CD4-positive, alpha-beta T cell (primary cell): ENCODE measurements around the gene P2RX4. TPM values are rescaled to one million over a fixed set of nuclear protein-coding genes. Genes with fewer than 3 reads are reported as not detected.

ENCODE experiments used
- ATAC-seq: fragments of 200-7000 bp; cut with Tn5 transposase; one replicate; pipeline ENCODE4 v1.10.0; 2022; ENCODE audit warnings: mild to moderate bottlenecking; ENCODE audit not compliant: poor library complexity
- CTCF ChIA-PET: fragments of 350-600 bp; sonication (Branson Sonifier 250); formaldehyde crosslinking; loops from one replicate; lab custom pipeline; 2021; ENCODE audit warnings: antibody characterized with exemption, inconsistent platforms; lab: Charles Lee
- POLR2A ChIA-PET: fragments of 350-600 bp; sonication (Branson Sonifier 250); formaldehyde crosslinking; loops from one replicate; lab custom pipeline; 2021; ENCODE audit warnings: antibody characterized with exemption, inconsistent platforms; lab: Charles Lee
- DNase-seq, 14 experiments: peaks; one replicate each; pipeline ENCODE4 v3.0.0-alpha.2; 2013 to 2020; ENCODE audit warnings: mixed read lengths in 2 of 14
- H3K27ac ChIP-seq, 2 donors: one replicate each; pipeline versions ENCODE4 v1.5.1 to v1.7.0; 2013; ENCODE audit warnings: low read length in 2 of 2, low read depth in 1 of 2, mild to moderate bottlenecking in 1 of 2
- H3K27me3 ChIP-seq, 2 experiments: 1 replicate in 1 of 2; 2 replicates in 1 of 2; pipeline versions ENCODE4 v1.6.1 to v1.7.0; 2013; ENCODE audit warnings: low read length in 2 of 2, control low read depth in 1 of 2, mild to moderate bottlenecking in 1 of 2, moderate library complexity in 1 of 2; ENCODE audit not compliant: insufficient read depth in 2 of 2, control insufficient read depth in 1 of 2
- H3K36me3 ChIP-seq: one replicate; pipeline ENCODE4 v1.6.1; 2013; ENCODE audit warnings: low read length, control low read depth; ENCODE audit not compliant: insufficient read depth
- H3K4me1 ChIP-seq: one replicate; pipeline ENCODE4 v1.6.1; 2013; ENCODE audit warnings: low read length, control low read depth; ENCODE audit not compliant: insufficient read depth
- H3K4me3 ChIP-seq: one replicate; pipeline ENCODE4 v1.5.1; 2013; ENCODE audit warnings: mild to moderate bottlenecking, low read length, moderate library complexity
- H3K9me3 ChIP-seq, 2 experiments: 1 replicate in 1 of 2; 2 replicates in 1 of 2; pipeline versions ENCODE4 v1.6.1 to v1.7.0; 2013; ENCODE audit warnings: low read length in 2 of 2, mild to moderate bottlenecking in 2 of 2, control low read depth in 1 of 2, moderate library complexity in 1 of 2; ENCODE audit not compliant: control insufficient read depth in 1 of 2, insufficient read depth in 1 of 2
- H3K27ac Mint-ChIP-seq: one replicate; pipeline ENCODE4 v1.8.0; 2020; ENCODE audit warnings: mixed read lengths
- H3K27me3 Mint-ChIP-seq: one replicate; pipeline ENCODE4 v1.8.0; 2021; ENCODE audit warnings: mixed read lengths
- H3K36me3 Mint-ChIP-seq: one replicate; pipeline ENCODE4 v1.8.0; 2021; ENCODE audit warnings: low read depth, mixed read lengths
- H3K4me1 Mint-ChIP-seq: one replicate; pipeline ENCODE4 v1.8.0; 2021; ENCODE audit warnings: low read depth, mixed read lengths
- H3K4me3 Mint-ChIP-seq: one replicate; pipeline ENCODE4 v1.8.0; 2020; ENCODE audit warnings: mild to moderate bottlenecking, mixed read lengths
- H3K9me3 Mint-ChIP-seq: one replicate; pipeline ENCODE4 v1.8.0; 2020; ENCODE audit warnings: mixed read lengths
- CTCF ChIP-seq: fragments of 200-600 bp; IDR thresholded peaks from one replicate; pipeline ENCODE4 v1.8.0; 2022; ENCODE audit warnings: antibody characterized with exemption, mild to moderate bottlenecking
- intact Hi-C, 2 experiments: fragments of 100-400 bp; cut with DNase I in 1 of 2; cut with micrococcal nuclease in 1 of 2; formaldehyde crosslinking; loops; one replicate each; pipeline versions ENCODE4 v1.15.1 to v1.9.0; 2023 to 2025; cut with DNase I, micrococcal nuclease
- total RNA-seq, 174 experiments: library from RNA in 2 of 174; stranded (reverse) in 2 of 174; gene quantifications; one replicate each; pipeline ENCODE4 v1.2.3 and lab custom pipeline; 2021 to 2026

The P2RX4 gene
- total RNA-seq, 2 experiments from 2014 or later: 36.2 to 37.4 TPM

- Histone ChIP-seq H3K9me3 (no peaks in the 10 kb centered on the region), H3K4me1 (peaks cover 19% of the 10 kb centered on the region), H3K4me3 (no peak overlapping the region), H3K36me3 (peaks cover 57% of the 10 kb centered on the region), H3K27me3 (no peaks in the 10 kb centered on the region), H3K27ac (no peak overlapping the region)
- no peaks in the 10 kb centered on the region for H3K27me3 Mint-ChIP-seq
- TF ChIP-seq CTCF: no peak
- H3K27ac Mint-ChIP-seq: no peak overlapping the region
- intact Hi-C loops: loop anchor here in 1 of 2 experiments (5.0 kb wide), 2 partner anchors 106 to 176 kb away; no protein-coding TSS in a partner anchor
- ATAC-seq: no peak
- H3K4me3 Mint-ChIP-seq: no peak overlapping the region
- H3K9me3 Mint-ChIP-seq: no peaks in the 10 kb centered on the region
- H3K36me3 Mint-ChIP-seq: peaks cover 57% of the 10 kb centered on the region
- POLR2A ChIA-PET: no interaction called here
- H3K4me1 Mint-ChIP-seq: peaks cover 19% of the 10 kb centered on the region
- CTCF ChIA-PET: no interaction called here
- DNase-seq: no peak
Observed at GRCh38 chr12:121233628-121234020, 23.7 kb downstream of the P2RX4 start.

GRCh38 chr12:121236776-121237175 lies 26.8 kb downstream of the P2RX4 start:
- H3K27ac Mint-ChIP-seq: peak overlapping the region; percentile 27
- peaks cover 40% of the 10 kb centered on the region for H3K4me1 Mint-ChIP-seq
- H3K4me1 ChIP-seq: peaks cover 37% of the 10 kb centered on the region
- H3K36me3 ChIP-seq: peaks cover 41% of the 10 kb centered on the region
- no peak for ATAC-seq
- H3K27me3 Mint-ChIP-seq: no peaks in the 10 kb centered on the region
- CTCF ChIA-PET: no interaction called here
- H3K27ac ChIP-seq: no peak overlapping the region
- no peak overlapping the region for H3K4me3 Mint-ChIP-seq
- no peak for DNase-seq
- POLR2A ChIA-PET: no interaction called here
- intact Hi-C loops: no loop called here
- no peak for TF ChIP-seq CTCF
- no peaks in the 10 kb centered on the region for H3K27me3 ChIP-seq
- H3K36me3 Mint-ChIP-seq: peaks cover 46% of the 10 kb centered on the region
- H3K4me3 ChIP-seq: no peak overlapping the region
- H3K9me3 Mint-ChIP-seq: no peaks in the 10 kb centered on the region
- H3K9me3 ChIP-seq: no peaks in the 10 kb centered on the region

GRCh38 chr12:121237415-121237814 lies 27.5 kb downstream of the P2RX4 start:
- POLR2A ChIA-PET: interaction anchor here (0.5 to 1.0 kb wide), 2 partner anchors 13 to 1260 kb away, joined by 3 read pairs; no protein-coding TSS in a partner anchor
- no peak for TF ChIP-seq CTCF

More at GRCh38 chr12:121237415-121237814, 27.5 kb downstream of the P2RX4 start:
- H3K4me1 Mint-ChIP-seq: peaks cover 44% of the 10 kb centered on the region
- Histone ChIP-seq H3K9me3 (no peaks in the 10 kb centered on the region), H3K4me1 (peaks cover 44% of the 10 kb centered on the region), H3K4me3 (no peak overlapping the region), H3K27ac (no peak overlapping the region), H3K36me3 (peaks cover 35% of the 10 kb centered on the region), H3K27me3 (no peaks in the 10 kb centered on the region)
- peak overlapping the region; percentile 100 for H3K27ac Mint-ChIP-seq
- CTCF ChIA-PET: no interaction called here
- DNase-seq (no peak), ATAC-seq (no peak)
- H3K36me3 Mint-ChIP-seq: peaks cover 40% of the 10 kb centered on the region
- no peaks in the 10 kb centered on the region for H3K27me3 Mint-ChIP-seq
- intact Hi-C loops: no loop called here
- no peaks in the 10 kb centered on the region for H3K9me3 Mint-ChIP-seq
- H3K4me3 Mint-ChIP-seq: no peak overlapping the region
